Breast epithelium (tissue), 3 donors: ENCODE measurements around the gene KRT7.

ENCODE experiments used
- CTCF ChIP-seq, 3 donors: fragments of 450-650 bp; IDR thresholded peaks; one replicate each; pipeline ENCODE4 v1.5.1; 2016 to 2017; ENCODE audit warnings: antibody characterized with exemption in 3 of 3, mild to moderate bottlenecking in 3 of 3, moderate library complexity in 3 of 3
- POLR2A ChIP-seq: fragments of 450-650 bp; IDR thresholded peaks from one replicate; pipeline ENCODE4 v1.6.1; 2016; ENCODE audit warnings: antibody characterized with exemption, mild to moderate bottlenecking, moderate library complexity

GRCh38 chr12:52256584-52256935 lies 23.5 kb downstream of the KRT7 start:
- no peak for TF ChIP-seq POLR2A
- no peak for TF ChIP-seq CTCF (IDR thresholded peaks at IDR 0.05)
